ENCODE measurements around the gene DOCK9.

DNA sequence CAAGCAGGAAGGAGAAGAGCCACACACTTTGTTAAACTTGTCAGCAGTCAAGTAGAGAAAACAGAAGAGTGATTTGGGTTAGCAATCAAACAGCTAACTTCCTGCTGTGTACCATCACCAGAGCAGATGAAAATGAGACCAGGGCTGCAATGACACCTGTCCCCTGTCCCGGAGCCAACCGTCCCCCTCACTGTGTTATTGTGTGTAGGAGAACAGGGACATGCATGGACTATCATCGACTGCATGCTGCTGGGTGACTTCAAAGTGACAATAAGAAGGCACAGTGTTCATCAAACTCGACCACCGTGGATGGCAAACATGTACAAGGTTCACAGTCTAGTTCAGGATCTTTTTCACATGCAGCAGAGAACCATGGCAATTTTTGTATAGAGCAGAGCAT is 131.3 kb downstream of the DOCK9 start:
- TF ChIP-seq CREB1 (IDR thresholded peaks at IDR 0.05; ENCODE audit: low read depth) (no peak), EP300 (IDR thresholded peaks at IDR 0.05; ENCODE audit: borderline replicate concordance) (no peak), CEBPB (IDR thresholded peaks at IDR 0.05) (no peak), YY1 (IDR thresholded peaks at IDR 0.05; ENCODE audit: low read depth) (no peak), TAF1 (IDR thresholded peaks at IDR 0.05; ENCODE audit: low read depth) (no peak), TEAD4 (IDR thresholded peaks at IDR 0.05) (no peak), NFIC (IDR thresholded peaks at IDR 0.05) (no peak), EGR1 (IDR thresholded peaks at IDR 0.05) (no peak)
- TF ChIP-seq, protein P1, sequence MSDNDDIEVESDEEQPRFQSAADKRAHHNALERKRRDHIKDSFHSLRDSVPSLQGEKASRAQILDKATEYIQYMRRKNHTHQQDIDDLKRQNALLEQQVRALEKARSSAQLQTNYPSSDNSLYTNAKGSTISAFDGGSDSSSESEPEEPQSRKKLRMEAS (IDR thresholded peaks at IDR 0.05): no peak
- TF ChIP-seq, protein P2, sequence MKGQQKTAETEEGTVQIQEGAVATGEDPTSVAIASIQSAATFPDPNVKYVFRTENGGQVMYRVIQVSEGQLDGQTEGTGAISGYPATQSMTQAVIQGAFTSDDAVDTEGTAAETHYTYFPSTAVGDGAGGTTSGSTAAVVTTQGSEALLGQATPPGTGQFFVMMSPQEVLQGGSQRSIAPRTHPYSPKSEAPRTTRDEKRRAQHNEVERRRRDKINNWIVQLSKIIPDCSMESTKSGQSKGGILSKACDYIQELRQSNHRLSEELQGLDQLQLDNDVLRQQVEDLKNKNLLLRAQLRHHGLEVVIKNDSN (IDR thresholded peaks at IDR 0.05): no peak
